HG03045 (cell line): ENCODE measurements around the gene KCNJ12.
"Not testable (repeated sequence)": the region's sequence is repeated elsewhere in the genome, so short reads cannot be mapped to it uniquely, and the experiment has no call there.

Source experiments
- ATAC-seq: cut with Tn5 transposase; IDR thresholded peaks from one replicate; pipeline ENCODE4 v1.9.1; 2021; ENCODE audit warnings: mild to moderate bottlenecking, moderate library complexity; ENCODE audit not compliant: unreplicated experiment

KCNJ12 gene

DNA sequence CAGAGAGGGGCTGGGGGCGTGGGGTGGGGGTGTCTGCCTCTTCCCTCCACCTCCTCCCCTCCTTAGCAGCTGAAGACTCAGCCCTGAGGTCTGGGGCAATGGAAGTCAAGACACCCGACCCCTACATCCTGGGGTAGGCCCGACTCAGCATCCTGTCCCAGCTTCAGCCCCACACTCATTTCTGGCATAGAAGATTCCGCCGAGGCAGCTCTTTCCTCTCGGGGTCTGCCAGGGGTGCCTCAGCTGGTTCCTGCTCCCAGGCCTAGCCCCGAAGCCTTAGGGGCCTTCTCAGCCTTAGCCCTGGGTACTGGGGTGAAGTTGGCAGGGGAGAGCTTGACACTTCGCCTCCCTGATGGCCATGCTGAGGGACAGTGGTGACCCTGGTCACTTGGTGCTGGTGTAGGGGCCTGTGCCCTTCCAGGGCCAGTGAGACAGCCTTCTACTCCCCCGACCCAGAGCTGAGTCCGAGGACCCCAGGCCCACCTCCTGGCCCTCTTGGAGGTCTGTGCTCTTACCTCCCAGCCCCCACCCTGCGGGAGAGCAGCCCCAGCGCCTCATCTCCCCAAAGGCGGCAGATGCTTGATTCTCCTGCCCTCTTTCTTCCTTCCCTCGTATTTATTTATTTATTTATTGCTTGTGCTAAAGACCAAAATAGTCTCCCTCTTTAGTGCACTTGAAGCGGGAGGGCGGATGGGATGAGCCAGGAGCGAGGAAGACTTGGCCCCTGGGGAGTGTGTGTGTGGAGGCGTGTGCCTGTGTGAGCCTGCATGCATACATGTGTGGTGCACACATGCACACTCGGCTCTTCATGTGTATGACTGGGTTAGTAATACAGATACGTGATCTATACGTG lies 42.5 kb downstream of the KCNJ12 start:
- no peak for ATAC-seq

DNA sequence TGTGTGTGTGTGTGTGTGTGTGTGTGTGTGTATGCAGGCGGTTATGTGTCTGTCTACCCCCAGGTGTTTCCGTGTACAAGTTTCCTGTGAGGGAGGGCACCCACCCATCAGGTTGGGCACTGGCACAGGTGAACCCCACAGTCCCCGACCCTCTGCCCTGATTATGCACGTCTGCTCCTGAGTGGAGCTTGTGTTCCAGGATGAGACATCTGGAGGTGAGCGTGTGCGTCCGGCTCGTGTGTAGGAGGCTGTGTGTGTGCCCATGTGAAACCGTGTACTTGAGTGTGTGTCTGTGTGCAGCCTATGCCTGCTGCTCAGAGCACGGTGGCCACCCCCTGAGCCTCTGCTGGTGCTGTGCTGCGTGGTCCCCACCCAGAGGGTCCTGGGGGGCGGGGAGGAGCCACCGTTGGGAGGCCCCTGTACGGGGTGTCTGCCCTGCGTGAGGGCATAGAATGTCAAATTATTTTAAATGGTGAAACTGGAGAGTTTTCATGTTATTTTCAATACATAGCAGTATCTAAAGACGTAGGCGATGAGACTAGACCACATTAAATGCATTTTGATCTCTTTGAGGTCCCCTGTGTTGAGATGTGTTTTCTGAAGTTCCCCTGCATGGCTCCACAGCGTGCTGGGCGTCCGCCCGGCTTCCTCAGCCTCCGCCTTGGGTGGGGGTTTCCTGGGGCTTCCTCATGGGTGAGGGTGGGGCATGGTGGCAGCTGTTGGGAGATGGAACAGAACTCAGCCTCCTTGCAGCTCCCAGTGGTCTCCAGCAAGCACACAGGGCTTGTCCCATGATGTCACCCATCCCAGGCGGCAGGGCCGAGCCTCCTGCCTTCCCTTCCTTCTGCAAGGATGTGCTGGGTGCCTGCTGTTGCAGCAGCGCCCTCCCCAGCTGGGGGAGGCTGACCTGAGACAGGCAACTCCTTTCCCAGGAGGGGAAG lies 43.4 kb downstream of the KCNJ12 start:
- ATAC-seq: no peak

DNA sequence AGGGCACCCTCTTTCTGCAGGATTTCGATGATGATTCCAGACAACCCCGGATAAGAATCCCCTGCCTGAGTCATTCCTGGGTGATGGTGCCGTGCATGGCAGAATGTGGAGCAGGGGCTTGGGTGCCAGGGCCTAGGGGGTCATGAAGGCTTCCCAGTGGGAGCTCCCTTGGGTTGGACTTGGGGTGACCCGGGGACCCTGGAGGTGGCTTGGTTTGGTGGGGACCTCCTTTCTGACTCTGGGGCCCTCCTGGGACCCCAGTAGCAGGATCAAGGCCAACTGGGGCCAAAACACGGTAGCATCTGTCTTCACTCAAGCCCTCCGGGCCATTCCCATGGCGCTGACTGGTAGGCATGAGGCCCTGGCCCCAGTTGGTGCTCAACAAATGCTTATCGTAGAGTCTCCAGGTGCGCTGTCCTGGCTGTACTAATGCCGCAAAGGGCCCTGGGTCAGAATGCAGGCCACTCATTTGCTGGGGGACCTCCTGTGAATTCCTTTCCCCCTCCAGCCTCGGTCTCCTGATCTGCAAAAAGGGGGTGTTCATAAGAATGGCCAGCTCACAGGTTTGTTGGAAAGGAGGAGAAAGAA lies 44.4 kb downstream of the KCNJ12 start:
- ATAC-seq: not testable (repeated sequence)

DNA sequence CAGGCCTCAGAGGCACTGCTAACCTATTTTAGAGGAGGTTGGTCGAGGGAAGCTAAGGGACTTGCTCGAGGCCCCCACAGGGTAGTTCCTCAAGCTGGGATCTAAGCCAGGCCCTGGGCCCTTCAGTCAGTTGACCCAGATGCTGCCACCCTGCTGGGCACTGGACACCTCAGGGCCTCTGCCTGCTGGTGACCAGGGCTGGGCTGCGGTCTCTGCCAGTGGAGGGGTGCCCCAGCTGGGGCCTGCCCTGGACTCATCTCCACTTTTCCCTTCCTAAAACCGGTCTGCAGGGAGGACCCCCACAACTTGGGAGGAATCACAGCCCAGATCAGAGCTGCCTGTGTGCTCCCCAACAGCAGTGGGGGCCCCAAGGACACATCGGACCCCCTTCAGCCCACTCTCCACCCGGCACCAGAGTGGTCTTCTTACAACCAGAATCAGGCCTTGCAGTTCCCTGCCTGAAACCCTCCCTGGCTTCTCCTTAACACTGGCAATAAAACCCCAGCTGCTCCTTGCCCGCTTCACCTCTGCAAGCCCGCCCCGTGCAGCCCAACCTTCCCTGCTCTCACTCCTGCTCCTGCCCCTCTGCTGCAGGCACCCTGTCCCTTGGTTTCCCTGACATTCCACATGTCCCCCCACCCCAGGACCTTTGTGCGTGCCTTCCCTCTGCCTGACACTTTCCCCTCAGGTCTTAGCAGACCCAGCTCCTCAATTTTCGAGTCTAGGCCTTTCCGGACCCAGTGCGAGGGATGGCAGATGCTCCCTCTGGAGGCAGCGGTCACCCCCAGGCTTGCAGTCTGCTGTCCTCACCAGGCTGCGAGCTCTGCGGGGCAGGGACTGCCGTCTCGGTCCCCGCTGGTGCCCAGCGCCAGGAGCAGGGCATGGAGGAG lies 45.5 kb downstream of the KCNJ12 start:
- ATAC-seq: not testable (repeated sequence)

DNA sequence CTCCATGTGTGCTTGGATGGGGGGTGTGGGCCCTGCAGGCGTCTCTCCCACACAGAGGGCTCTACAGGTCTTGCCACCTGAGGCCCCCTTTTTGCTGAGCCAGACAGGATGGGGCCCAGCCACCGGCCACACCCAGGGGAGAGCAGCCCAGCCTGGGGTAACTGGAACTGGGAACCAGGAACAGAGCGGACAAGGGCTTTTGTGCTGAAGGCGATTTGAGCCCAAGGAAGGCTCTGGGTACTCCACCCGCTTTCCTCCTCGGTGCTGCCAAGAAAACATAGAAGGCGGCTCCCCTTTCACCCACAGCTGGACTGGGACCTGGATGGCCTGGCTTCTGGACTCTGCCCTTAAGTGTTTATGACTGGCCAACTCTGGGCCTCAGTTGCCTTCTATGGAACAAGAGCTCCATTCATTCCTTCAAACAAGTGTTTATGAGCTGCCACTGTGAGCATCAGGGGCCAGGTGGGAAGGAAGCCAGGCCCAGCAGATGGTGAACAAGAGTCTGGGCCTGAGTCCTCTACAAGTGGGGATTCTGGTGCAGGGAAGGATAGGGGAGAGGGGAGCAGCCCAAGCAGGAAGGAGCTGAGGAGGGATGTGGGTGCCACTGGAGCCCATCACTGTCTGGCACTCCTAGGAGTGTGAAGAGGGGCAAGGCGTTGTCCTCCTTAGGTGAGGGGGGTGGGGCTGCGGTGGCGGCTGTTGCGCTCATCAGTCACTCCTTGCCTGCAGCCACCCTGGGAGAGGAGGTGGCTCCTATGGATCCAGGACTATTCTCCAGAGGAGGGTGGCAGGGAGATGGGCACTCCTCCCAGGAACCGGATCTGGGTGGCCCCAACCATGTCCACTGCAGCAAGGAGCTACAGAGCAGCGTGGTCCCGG lies 46.4 kb downstream of the KCNJ12 start:
- not testable (repeated sequence) for ATAC-seq

DNA sequence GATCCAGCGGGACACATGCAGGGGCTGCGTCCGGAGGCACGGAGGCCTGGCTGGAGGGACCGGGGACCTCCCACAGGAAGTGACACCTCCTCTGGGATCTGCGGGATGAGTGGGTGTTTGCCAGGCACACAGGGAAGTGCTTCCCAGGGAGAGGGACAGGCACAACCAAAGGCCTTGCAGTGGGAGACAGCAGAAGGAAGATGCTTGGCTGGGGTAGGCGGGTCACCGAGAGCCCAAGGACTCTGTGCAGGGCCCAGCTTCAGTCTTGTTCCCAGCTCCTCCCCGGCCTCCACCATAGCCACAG lies 47.0 kb downstream of the KCNJ12 start:
- ATAC-seq: not testable (repeated sequence)

DNA sequence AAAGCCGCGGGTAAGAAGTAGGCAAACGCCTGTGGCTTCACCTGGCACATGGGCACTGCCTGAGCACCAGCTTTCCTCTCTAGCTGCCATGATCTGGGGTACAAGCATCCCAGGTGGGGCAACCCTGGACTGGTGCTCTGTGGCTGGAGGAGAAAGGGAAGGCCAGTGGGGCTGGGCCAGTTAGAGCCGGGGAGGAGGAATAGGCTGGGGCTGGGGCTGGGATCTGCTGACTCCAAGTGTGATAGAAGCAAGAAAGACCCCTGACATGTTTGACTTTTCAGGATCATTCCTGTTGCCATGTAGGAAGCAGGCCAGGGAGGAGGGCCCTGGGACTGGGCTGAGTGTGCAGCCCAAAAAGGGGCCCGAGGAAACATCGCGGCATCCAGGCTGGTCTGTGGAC lies 48.5 kb downstream of the KCNJ12 start:
- ATAC-seq: not testable (repeated sequence)

DNA sequence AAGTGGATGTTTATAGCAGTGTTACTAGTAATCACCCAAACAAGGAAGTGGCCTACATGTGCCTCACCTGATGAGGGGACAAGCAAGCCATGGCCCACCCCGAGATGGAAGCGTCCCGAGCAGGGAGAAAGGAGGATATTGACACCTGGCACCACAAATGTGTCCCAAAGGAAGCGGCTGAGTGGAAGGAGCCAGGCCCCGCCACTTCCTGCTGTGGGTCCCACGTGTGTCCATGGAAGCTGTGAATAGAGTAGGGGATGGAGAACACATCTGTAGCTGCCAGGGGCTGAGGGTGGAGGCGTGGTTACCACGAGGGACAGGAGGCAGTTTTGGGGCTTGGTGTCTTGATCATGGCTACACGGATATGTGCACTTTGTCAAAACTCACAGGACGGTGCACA lies 49.2 kb downstream of the KCNJ12 start:
- ATAC-seq: no peak

DNA sequence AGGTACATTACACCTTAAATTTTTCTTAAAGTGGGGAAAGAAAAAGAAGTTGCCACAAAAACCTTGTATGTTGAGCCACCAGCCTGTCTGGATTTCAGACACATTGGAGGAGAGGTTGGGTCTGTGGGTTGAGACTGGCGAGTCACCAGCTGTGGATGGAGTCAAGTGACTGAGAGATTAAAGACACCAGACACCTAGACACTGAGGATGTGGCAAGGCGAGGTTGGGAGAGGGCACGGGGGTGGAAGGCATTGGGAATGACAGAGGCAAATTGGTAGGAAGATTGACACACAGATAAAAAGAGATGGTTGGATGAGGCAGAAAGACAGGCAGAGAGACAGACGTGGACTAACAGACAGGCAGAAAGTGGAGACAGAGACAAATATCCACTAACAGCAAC lies 49.6 kb downstream of the KCNJ12 start:
- ATAC-seq: no peak

DNA sequence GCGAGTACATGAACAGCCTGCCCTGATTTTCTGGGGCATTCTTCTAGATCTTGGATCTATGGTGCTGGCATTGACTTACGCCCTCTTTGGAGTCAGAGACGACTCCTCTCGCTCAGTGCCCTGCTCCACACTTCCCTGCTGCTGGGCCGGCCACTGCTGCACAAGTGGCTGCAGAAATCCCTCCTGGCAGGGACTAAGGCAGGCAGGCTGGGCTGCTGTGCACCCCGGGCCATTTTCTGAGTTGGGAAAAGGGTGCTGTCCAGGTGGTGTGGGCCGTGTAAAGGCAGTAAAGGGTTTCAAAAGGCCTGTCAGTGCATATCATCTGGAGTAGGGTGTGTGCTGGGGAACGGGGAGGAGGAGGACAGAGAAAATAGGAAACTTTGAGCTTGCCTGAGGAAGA lies 50.1 kb downstream of the KCNJ12 start:
- ATAC-seq: not testable (repeated sequence)

DNA sequence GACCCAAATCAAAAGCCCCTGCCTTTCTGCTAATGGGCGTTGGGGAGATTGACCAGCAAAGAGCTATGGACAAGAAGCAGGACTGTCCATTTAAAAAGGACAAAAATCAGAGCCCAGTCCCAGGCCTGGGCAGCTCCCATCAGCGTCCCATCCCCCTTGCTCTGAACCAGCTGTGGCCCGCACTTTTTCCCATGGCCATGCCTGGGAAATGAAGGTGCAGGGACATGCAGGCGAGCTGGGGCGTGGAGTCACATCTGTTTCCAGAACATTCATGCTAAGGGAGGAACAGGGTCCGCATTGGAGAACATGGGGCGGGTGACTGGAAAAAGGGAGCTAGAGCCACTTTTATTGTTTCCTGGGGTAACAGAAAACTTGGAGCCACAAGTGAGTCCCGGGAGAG lies 50.7 kb downstream of the KCNJ12 start:
- not testable (repeated sequence) for ATAC-seq

DNA sequence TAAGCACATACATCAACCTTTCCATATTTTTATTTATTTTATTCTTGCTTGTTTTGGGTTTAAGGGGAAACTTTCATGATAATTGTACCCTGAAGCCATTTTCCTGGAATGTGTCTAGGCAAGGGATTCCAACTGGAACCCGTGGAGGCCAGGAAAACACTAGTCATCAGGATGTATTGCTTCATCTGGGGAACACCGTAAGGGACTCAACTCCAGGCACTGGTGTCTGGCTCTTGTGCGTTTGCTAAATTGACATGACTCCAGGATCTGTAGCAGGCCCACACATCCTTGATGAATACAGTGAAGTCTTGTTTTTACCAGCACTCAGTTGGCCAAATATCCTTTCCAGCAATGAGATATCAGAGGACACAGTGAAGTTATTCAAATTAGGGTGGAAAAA lies 51.6 kb downstream of the KCNJ12 start:
- ATAC-seq: not testable (repeated sequence)

DNA sequence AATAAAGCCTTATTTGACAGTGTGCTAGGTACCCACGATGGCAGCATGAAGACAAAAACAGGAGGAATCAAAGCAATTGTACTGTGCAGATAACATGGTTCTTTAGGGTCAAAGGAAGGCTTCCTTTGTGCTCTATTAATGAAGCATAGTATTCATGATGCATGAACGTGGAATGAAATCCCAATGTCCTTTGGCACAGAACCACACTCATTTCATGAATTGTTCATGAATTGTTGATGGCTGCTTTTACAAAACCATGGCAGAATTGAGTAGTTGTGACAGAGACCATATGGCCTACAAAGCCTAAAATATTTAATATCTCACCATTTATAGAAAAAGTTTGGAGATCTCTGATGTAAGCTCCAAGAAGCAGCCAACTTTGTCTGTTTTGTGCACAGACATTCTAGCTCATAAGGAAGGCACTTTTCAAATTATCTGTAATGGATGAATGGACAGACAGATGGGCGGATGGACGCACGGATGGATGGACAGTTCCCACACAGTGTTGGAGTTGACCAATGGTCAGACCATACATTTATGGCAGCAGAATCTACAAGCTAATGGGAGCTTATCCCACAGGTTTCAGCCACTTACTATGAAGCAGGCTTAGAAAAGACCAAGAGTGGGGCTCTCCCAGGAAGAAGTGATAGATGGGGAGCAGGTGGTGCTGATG lies 52.7 kb downstream of the KCNJ12 start:
- not testable (repeated sequence) for ATAC-seq

DNA sequence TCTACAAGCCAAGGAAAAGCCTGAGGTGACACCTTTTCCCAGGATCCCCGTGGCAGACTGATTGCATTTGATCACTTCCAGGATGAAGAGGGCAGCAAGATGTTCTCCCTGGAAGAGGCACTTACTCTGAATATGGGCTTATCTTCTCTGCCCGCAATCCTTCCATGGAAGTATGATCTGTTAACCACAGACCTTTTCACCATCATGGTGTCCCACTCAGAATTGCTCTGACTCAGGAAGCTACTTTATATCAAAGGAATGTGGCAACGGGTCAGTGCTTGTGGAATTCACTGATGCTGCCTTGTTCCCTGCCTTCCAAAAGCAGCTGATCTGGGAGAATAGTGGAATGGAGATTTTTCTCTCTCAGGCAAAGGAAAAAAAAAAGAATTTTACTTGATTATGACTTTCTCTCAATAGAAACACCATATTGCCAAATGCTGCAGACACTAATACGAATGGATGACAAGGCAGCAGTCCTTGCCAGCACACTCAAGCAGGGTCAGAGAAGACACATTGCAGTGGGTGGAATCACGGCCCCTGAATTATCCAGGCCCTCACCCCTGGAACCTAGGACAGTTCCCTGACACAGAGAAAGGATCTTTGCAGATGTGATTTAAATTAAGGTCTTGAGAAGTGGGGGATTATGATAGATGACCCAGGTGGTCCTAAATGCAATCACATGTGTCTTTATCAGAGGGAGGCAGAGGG lies 53.9 kb downstream of the KCNJ12 start:
- ATAC-seq: not testable (repeated sequence)

DNA sequence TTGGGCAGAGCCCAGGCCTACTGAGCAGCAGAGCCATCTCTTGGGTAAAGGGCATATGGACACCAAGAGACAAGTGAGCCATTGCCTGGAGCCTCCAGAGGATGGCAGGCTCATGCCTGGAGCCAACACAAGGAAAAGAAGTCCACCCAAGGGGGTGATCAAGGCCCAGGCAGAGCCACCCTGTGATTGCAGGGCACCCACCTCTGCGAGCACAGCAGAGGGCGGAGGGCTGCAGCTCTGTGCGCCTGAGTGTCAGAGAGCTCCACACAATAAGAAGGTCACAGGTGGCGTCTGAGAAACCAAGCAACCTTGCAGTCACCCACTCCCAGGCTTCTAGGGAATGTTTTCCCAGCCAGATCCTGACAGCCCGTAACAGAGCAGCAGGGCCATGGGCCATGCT lies 57.8 kb downstream of the KCNJ12 start:
- ATAC-seq: not testable (repeated sequence)

DNA sequence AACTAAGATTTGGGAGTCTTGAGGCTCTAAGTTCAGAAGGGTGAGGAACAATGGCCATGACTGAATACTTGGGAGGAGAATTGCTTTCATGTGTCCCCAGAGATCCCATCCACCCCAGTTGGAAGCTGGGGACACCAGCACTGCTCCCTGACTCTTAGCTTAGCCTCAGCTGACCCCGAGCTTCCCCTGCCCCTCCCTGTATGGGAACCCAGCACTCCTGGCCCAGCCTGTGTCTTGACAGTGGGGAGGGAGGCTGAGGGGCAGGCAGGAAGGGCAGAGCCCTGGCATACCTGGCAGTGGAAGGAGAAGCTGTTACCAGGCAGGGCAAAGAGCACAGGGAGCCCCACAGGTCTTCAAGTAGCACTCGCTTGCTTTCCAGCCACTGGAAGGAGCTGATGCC lies 58.8 kb downstream of the KCNJ12 start:
- ATAC-seq: not testable (repeated sequence)

DNA sequence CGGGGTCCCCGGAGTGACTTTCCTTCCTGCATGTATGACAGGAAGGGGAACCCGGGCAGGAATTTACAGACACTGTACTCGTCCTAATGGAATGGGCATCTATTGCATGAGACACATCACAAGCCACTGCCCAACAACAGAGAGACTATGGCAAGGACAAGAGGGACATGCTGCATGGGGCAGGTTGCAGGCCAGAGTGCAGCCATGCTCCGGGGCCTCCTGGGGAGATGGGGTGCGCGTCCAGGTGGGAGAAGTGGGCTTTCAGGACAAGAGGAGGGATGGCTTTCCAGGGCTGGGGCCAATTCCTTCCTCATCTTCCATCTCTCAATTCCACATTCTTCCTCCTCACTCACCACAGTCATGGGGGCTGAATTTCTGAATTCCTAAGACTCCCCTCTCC lies 60.3 kb downstream of the KCNJ12 start:
- ATAC-seq: not testable (repeated sequence)
